Measurements from ENCODE around the gene ADAMTS12.

DNA sequence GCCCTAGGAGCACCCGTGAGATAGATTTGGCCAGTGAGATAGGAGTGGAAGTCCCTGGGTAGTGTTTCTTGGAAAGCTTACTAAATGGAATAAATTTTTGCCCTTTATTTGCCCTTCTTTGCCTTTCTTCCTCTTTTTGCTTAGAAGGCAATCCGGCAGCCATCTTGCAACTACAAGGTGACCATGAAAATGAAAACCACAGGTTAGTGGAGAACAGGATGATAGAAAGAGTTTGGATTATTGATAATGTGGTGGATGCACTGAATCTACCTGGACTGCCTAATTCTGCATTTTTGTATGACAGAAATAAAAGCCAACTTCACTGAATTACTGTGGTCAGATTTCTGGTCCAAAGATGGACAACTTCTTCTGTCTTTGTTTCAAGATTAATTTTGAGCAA, 417.8 kb downstream of the ADAMTS12 start:
- TF ChIP-seq, protein P1, sequence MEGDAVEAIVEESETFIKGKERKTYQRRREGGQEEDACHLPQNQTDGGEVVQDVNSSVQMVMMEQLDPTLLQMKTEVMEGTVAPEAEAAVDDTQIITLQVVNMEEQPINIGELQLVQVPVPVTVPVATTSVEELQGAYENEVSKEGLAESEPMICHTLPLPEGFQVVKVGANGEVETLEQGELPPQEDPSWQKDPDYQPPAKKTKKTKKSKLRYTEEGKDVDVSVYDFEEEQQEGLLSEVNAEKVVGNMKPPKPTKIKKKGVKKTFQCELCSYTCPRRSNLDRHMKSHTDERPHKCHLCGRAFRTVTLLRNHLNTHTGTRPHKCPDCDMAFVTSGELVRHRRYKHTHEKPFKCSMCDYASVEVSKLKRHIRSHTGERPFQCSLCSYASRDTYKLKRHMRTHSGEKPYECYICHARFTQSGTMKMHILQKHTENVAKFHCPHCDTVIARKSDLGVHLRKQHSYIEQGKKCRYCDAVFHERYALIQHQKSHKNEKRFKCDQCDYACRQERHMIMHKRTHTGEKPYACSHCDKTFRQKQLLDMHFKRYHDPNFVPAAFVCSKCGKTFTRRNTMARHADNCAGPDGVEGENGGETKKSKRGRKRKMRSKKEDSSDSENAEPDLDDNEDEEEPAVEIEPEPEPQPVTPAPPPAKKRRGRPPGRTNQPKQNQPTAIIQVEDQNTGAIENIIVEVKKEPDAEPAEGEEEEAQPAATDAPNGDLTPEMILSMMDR (IDR thresholded peaks at IDR 0.05), result no peak
- TF ChIP-seq POLR2A (IDR thresholded peaks at IDR 0.05), result no peak
